WTC11 (cell line): ENCODE measurements around the gene CLIC5. TPM values are rescaled to one million over a fixed set of nuclear protein-coding genes. Genes with fewer than 3 reads are reported as not detected.

Experiments
- ATAC-seq: fragments of 200-7000 bp; cut with Tn5 transposase; 2 replicates; pipeline ENCODE4 v1.10.0; 2021; ENCODE audit warnings: mild to moderate bottlenecking, moderate library complexity
- CTCF ChIA-PET: fragments of 300-600 bp; sonication (Branson Sonifier 250); formaldehyde crosslinking; loops from one replicate; lab custom pipeline; 2021; ENCODE audit warnings: antibody characterized with exemption; lab: Charles Lee
- POLR2A ChIA-PET: fragments of 350-600 bp; sonication (Branson Sonifier 250); formaldehyde crosslinking; loops from one replicate; lab custom pipeline; 2021; ENCODE audit warnings: antibody characterized with exemption; lab: Charles Lee
- DNase-seq: peaks from one replicate; pipeline ENCODE4 v3.0.0; 2021; ENCODE audit warnings: low spot score
- H3K27ac Mint-ChIP-seq: 2 replicates; pipeline ENCODE4 v1.8.0; 2021; ENCODE audit warnings: mixed read lengths
- H3K27me3 Mint-ChIP-seq: 2 replicates; pipeline ENCODE4 v1.8.0; 2021; ENCODE audit warnings: low read depth, mild to moderate bottlenecking, moderate library complexity, mixed read lengths
- H3K36me3 Mint-ChIP-seq: 2 replicates; pipeline ENCODE4 v1.8.0; 2021; ENCODE audit warnings: mixed read lengths
- H3K4me1 Mint-ChIP-seq: 2 replicates; pipeline ENCODE4 v1.8.0; 2022; ENCODE audit warnings: mixed read lengths
- H3K4me3 Mint-ChIP-seq: 2 replicates; pipeline ENCODE4 v1.8.0; 2021; ENCODE audit warnings: mild to moderate bottlenecking, moderate library complexity, mixed read lengths
- H3K9me3 Mint-ChIP-seq: 2 replicates; pipeline ENCODE4 v1.8.0; 2021; ENCODE audit warnings: mixed read lengths
- ATF6 ChIP-seq: sonication (generic); formaldehyde crosslinking; IDR thresholded peaks from 2 replicates; pipeline ENCODE4 v1.8.1; 2023; ENCODE audit warnings: mild to moderate bottlenecking, missing genetic modification reagents
- CTCF ChIP-seq: fragments of 200-600 bp; IDR thresholded peaks from 2 replicates; pipeline ENCODE4 v1.8.0; 2022; ENCODE audit warnings: antibody characterized with exemption
- E2F1 ChIP-seq: sonication (generic); formaldehyde crosslinking; IDR thresholded peaks from 2 replicates; pipeline ENCODE4 v1.8.0; 2022; ENCODE audit warnings: mild to moderate bottlenecking, missing genetic modification reagents
- ELF4 ChIP-seq: sonication (generic); formaldehyde crosslinking; IDR thresholded peaks from 2 replicates; pipeline ENCODE4 v1.8.1; 2022; ENCODE audit warnings: low read depth, mild to moderate bottlenecking, moderate library complexity, missing genetic modification reagents
- EMX1 ChIP-seq: fragments of 250-450 bp; sonication (Bioruptor Pico); IDR thresholded peaks from 2 replicates; pipeline ENCODE4 v1.8.0; 2021; ENCODE audit warnings: mild to moderate bottlenecking
- GABPB1 ChIP-seq: sonication (generic); formaldehyde crosslinking; IDR thresholded peaks from 2 replicates; pipeline ENCODE4 v1.8.1; 2023; ENCODE audit warnings: mild to moderate bottlenecking, missing genetic modification reagents
- GRHL2 ChIP-seq: fragments of 250-450 bp; sonication (Bioruptor Pico); IDR thresholded peaks from 2 replicates; pipeline ENCODE4 v1.8.0; 2022; ENCODE audit warnings: mild to moderate bottlenecking, moderate library complexity; ENCODE audit not compliant: insufficient replicate concordance, severe bottlenecking
- IRF1 ChIP-seq: sonication (generic); formaldehyde crosslinking; IDR thresholded peaks from 2 replicates; pipeline ENCODE4 v1.8.0; 2023; ENCODE audit warnings: missing genetic modification reagents
- NR1H2 ChIP-seq: sonication (generic); formaldehyde crosslinking; IDR thresholded peaks from 2 replicates; pipeline ENCODE4 v1.9.0; 2021; ENCODE audit warnings: mild to moderate bottlenecking, moderate library complexity, missing genetic modification reagents
- PRDM15 ChIP-seq: sonication (generic); formaldehyde crosslinking; IDR thresholded peaks from 2 replicates; pipeline ENCODE4 v1.8.0; 2022; ENCODE audit warnings: missing genetic modification reagents
- RELA ChIP-seq: sonication (generic); formaldehyde crosslinking; IDR thresholded peaks from 2 replicates; pipeline ENCODE4 v1.8.1; 2022; ENCODE audit warnings: missing genetic modification reagents, mild to moderate bottlenecking, borderline replicate concordance
- SMAD3 ChIP-seq: sonication (generic); formaldehyde crosslinking; IDR thresholded peaks from 2 replicates; pipeline ENCODE4 v1.8.0; 2022; ENCODE audit warnings: missing genetic modification reagents, mild to moderate bottlenecking, borderline replicate concordance
- SMAD4 ChIP-seq: sonication (generic); formaldehyde crosslinking; IDR thresholded peaks from 2 replicates; pipeline ENCODE4 v1.8.0; 2022; ENCODE audit warnings: mild to moderate bottlenecking, missing genetic modification reagents
- SOX15 ChIP-seq: fragments of 250-450 bp; sonication (Bioruptor Pico); IDR thresholded peaks from 2 replicates; pipeline ENCODE4 v1.9.0; 2021; ENCODE audit warnings: mild to moderate bottlenecking
- ZBTB21 ChIP-seq: sonication (generic); formaldehyde crosslinking; IDR thresholded peaks from 2 replicates; pipeline ENCODE4 v1.8.1; 2023; ENCODE audit warnings: mild to moderate bottlenecking, missing genetic modification reagents, borderline replicate concordance
- ZBTB43 ChIP-seq: sonication (generic); formaldehyde crosslinking; IDR thresholded peaks from 2 replicates; pipeline ENCODE4 v1.8.1; 2023; ENCODE audit warnings: mild to moderate bottlenecking, missing genetic modification reagents
- ZNF121 ChIP-seq: sonication (generic); formaldehyde crosslinking; IDR thresholded peaks from 2 replicates; pipeline ENCODE4 v1.8.0; 2023; ENCODE audit warnings: missing genetic modification reagents
- ZNF423 ChIP-seq: fragments of 250-450 bp; sonication (Bioruptor Pico); IDR thresholded peaks from 2 replicates; pipeline ENCODE4 v2.1.2; 2022; ENCODE audit warnings: mild to moderate bottlenecking, moderate library complexity
- ZNF512 ChIP-seq: sonication (generic); formaldehyde crosslinking; IDR thresholded peaks from 2 replicates; pipeline ENCODE4 v1.8.1; 2022; ENCODE audit warnings: missing genetic modification reagents, borderline replicate concordance
- ZNF532 ChIP-seq: fragments of 250-450 bp; sonication (Bioruptor Pico); IDR thresholded peaks from 2 replicates; pipeline ENCODE4 v1.9.0; 2021; ENCODE audit warnings: mild to moderate bottlenecking, borderline replicate concordance
- total RNA-seq: library from RNA; stranded (reverse); gene quantifications from 3 replicates; pipeline ENCODE4 v1.2.3, GENCODE V29; 2021

CLIC5 gene
- total RNA-seq, 1 experiment from 2014 or later: 0.22 TPM

GRCh38 chr6:46029602-46030001, 13.9 kb upstream of the CLIC5 start (continued):
- TF ChIP-seq ZNF532: no peak
- no peak for TF ChIP-seq RELA (CRISPR knock-in tag)
- TF ChIP-seq, all 79 proteins: peak for 0

GRCh38 chr6:46026307-46026706, 10.6 kb upstream of the CLIC5 start:
- Mint-ChIP-seq H3K4me1 (peaks cover 2% of the 10 kb centered on the region; the same call in 1 of the 2 replicates), H3K36me3 (no peaks in the 10 kb centered on the region), H3K4me3 (no peak overlapping the region), H3K9me3 (peaks cover 15% of the 10 kb centered on the region), H3K27me3 (no peaks in the 10 kb centered on the region), H3K27ac (no peak overlapping the region)
- POLR2A ChIA-PET: no interaction called here
- DNase-seq: no peak
- ATAC-seq: no peak
- CTCF ChIA-PET: interaction anchor here (0.6 to 1.5 kb wide), 2 partner anchors 8 to 104 kb away, joined by 3 to 5 read pairs; no protein-coding TSS in a partner anchor
- TF ChIP-seq GRHL2 (CRISPR knock-in tag) (no peak), EMX1 (CRISPR knock-in tag) (no peak), ZNF423 (CRISPR knock-in tag) (no peak), SOX15 (CRISPR knock-in tag) (no peak), PRDM15 (CRISPR knock-in tag) (no peak), ZNF512 (no peak), ZNF121 (CRISPR knock-in tag) (no peak), CTCF (no peak), NR1H2 (no peak), GABPB1 (CRISPR knock-in tag) (no peak), E2F1 (CRISPR knock-in tag) (no peak), ATF6 (CRISPR knock-in tag) (no peak), SMAD4 (CRISPR knock-in tag) (no peak), ELF4 (CRISPR knock-in tag) (no peak), ZBTB43 (CRISPR knock-in tag) (no peak), SMAD3 (no peak), IRF1 (CRISPR knock-in tag) (no peak), ZBTB21 (no peak)
